GM21717 (cell line): ENCODE results near the gene NQO2.
"Not testable (repeated sequence)": the region's sequence is repeated elsewhere in the genome, so short reads cannot be mapped to it uniquely, and the experiment has no call there.

Experiments used
- ATAC-seq: cut with Tn5 transposase; IDR thresholded peaks from one replicate; pipeline ENCODE4 v1.9.1; 2021; ENCODE audit warnings: mild to moderate bottlenecking, moderate library complexity; ENCODE audit not compliant: unreplicated experiment

NQO2 gene

DNA sequence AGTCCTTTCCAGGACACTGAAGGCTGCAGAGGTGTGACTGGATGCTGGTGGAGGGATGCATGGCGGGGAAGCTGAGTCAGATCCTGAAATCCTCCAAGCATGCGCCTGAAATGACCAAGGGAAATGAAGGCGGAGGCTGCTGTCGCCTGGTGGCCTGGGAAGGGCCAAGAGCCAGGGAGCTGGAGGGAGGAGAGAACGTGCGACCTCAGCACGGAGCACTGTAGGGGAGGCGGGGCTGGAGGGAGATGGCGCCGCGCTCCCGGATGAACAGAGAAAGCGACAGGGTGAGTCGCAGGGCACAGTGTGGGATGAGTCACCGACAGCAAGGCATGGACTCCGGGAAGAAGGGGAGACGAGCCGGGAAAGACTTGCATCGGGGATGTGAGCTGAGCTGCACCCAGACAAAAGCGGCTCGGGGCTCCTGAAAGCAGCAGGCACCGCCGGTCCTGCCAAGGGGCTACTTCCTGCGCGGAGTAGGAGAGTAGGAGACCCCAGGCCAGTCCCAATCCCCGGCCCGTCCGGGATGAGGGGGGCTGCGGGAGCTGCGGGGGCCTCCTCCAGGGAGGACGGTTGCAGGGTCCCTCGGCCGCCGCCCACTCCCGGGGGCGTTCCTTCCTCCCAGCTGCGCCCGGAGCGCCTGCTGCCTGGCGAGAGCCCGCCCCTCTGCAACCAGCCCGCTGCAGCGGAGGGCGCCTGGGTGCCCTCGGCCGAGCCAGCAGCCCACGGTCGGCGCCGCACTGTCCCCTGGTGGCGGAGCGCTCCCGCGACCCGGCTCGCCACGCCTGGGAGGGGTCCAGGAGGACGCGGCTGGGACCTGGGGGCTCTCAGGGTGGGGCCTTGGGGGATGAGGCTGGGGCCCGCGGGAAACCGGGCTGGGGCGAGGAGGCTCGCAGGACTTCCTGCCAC lies 11.0 kb upstream of the NQO2 start:
- peak; percentile 61 for ATAC-seq

GRCh38 chr6:2989332-2990247 lies 10.1 kb upstream of the NQO2 start:
- ATAC-seq = peak; percentile 77

GRCh38 chr6:2990248-2990931 lies 9.3 kb upstream of the NQO2 start:
- ATAC-seq = no peak

GRCh38 chr6:2990932-2991506 lies 8.7 kb upstream of the NQO2 start:
- ATAC-seq = no peak

- ATAC-seq = no peak
These were observed 7.2 kb upstream of the NQO2 start for GRCh38 chr6:2992330-2992979.

DNA sequence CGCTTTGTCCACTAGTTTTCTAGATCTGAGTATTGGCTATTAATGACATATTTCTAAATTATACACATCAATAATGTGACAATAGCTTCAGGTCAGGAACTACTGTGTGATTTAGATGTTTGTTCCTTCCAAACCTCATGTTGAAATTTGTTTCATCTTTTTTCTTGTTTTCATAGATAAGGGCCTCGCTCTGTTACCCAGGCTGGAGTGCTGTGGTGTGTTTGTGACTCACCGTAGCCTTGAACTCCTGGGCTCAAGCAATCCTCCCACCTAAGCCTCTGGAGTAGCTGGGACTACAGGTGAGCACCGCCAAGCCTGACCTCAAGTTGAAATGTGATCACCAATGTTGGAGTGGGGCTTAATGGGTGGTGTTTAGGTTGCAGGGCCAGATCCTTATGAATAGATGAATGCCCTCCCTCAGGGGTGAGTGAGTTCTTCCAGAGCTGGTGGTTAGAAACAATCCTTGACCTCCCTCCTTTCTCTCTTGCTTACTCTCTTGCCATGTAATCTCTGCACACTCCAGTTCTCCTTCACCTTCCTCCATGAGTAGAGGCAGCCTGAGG lies 5.9 kb upstream of the NQO2 start:
- no peak for ATAC-seq

DNA sequence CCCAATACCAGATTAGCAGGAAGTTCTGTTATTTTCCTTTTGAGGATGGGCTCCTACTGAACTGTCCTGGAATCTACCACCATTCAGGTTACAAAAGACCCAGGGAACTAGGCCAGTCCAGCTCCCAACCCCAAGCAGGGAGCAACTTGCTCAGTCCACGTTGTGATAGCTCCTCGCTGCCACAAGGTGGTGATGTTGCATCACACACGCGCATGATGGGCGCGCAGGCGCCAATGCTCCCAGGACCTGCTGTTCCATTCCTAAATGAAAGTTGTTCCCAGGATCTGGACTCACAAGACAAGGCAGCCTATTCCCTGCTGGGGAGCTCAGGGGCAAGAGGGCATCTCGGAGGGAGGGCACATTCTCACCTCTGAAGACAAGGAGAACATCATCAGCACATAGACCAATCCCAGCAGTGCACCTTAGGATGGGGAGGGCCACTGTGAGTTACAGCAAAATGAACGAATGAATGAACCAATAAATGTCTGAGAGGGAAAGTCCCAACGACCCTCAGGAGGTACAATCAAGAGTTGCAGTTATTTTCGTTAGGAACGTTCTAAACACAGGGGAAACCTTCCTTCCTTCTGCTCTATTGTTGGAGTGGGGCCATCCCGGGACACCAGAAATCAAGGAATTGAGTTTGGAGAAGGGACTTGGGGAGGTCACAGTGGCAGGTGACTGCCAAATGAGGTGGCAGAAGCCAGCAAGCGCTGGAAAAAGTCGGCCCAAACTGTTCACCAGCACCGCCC lies 1.3 kb upstream of the NQO2 start:
- ATAC-seq = not testable (repeated sequence)

DNA sequence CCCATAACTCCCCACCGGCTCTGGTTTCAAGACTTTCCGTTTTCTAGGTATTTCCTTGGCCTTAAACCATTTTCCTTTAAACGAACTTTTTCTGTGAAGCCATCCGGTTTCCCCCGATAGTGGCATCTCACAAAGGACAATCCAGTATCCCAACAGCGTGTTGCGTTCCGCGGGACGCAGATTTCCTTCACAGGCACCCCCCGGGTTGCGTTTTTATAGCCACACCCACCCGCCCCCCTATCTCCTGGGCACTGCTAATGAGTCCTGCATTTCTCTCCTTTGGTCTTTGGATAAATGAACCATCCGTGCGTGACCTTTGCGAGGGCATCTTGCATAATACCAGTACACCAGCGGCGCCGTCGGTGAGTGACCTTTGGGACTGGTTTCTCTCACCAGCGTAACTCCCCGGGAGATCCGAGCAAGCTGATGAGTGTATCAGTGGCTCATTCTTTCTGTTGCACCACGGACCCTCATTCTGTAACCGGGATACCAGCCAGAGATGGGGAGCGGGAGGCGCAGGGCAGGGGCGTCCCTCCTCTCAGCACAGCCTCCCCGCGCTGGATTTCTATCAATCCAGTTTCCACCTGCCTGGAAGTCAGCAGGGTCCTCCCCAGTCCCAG lies 586 bp upstream of the NQO2 start:
- peak; percentile 29 for ATAC-seq

GRCh38 chr6:3001146-3001772 lies 1.6 kb downstream of the NQO2 start:
- no peak for ATAC-seq

DNA sequence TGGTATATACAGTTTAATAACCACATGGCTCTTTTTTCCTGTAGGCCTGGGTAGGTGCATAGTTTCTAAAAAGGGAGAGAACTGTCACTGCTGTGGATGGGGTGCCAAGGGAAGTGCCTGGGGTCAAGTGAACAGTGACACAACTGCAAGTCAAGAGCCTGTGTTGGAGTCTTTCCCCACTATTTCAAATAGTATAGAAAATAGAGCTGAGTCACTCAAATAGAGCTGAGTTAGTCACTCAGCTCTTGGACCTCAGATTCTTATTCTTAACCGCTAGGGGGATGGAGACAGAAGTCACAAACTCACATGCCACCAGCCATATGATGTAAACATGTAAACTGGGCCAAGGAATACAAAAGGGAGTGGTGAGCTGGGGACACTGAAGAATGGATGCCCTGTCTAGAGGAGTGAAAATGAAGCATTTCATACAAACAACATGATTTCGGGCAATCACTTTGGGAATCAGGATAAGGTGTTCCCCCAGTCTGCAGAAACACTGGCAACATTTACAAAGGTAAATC lies 2.1 kb downstream of the NQO2 start:
- ATAC-seq = no peak

DNA sequence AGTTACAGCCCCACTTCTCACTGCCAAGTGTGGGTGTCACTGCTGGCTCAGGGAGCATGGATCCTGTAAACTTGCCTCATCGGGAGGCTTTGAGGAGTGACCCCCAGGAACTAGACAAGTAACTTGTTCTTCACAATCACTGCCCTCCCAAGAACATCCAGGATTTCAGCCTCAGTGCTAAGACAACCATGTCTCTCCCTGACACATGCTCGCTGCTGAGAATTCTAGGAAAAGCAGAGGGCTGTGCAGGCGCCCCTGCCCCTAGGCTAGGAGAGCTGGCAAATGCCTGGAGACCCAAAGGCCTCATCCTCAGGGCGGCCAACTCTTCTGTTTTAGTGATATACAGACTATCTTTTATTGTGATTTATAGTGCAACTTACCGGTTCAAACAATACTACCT lies 3.5 kb downstream of the NQO2 start:
- ATAC-seq = not testable (repeated sequence)

GRCh38 chr6:3005077-3005476 lies 5.4 kb downstream of the NQO2 start:
- no peak for ATAC-seq

DNA sequence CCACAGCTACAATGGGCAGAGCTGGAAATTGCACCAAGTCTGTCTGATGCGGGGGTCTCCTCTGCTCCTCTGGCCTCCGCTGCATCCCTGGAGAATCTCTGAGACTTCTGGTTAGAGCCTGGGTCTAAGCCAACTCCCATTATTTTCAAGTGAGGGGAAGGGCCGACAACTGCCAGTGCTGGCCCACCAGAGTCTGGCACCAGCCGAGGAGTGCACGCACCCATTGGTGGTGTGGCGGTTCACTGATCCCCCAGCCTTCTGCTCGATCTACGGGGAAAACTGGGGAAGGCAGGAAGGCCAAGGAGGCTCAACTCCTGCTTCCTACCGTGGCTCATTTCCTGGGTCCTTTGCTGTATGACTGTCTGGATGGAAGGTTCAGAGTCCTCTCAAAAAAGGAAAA lies 6.2 kb downstream of the NQO2 start:
- no peak for ATAC-seq

- no peak for ATAC-seq
These were observed 6.8 kb downstream of the NQO2 start for GRCh38 chr6:3006476-3006875.

GRCh38 chr6:3007571-3007970 lies 7.9 kb downstream of the NQO2 start:
- no peak for ATAC-seq

GRCh38 chr6:3008712-3009265 lies 9.1 kb downstream of the NQO2 start:
- ATAC-seq = not testable (repeated sequence)

- no peak for ATAC-seq
These were observed 10.2 kb downstream of the NQO2 start for GRCh38 chr6:3009930-3010329.

GRCh38 chr6:3011158-3011557 lies 11.5 kb downstream of the NQO2 start:
- ATAC-seq = no peak
